Activated naive CD8-positive, alpha-beta T cell treated with anti-CD3 and anti-CD28 coated beads, Interleukin-2, amount 50 U/mL, for 24 hours (primary cell): ENCODE measurements around the gene ADAMTS8.
"Not testable (repeated sequence)": the region's sequence is repeated elsewhere in the genome, so short reads cannot be mapped to it uniquely, and the experiment has no call there.

Source experiments
- ATAC-seq: fragments of 150-1000 bp; cut with Tn5 transposase; one replicate; pipeline ENCODE4 v1.10.0; 2021
- DNase-seq: peaks from one replicate; pipeline ENCODE4 v3.0.0; 2021
- H3K27ac Mint-ChIP-seq: one replicate; pipeline ENCODE4 v1.8.0; 2021; ENCODE audit warnings: mild to moderate bottlenecking, mixed read lengths
- H3K27me3 Mint-ChIP-seq: one replicate; pipeline ENCODE4 v1.8.0; 2021; ENCODE audit warnings: mixed read lengths
- H3K36me3 Mint-ChIP-seq: one replicate; pipeline ENCODE4 v1.8.0; 2021; ENCODE audit warnings: low read depth, mixed read lengths
- H3K4me1 Mint-ChIP-seq: one replicate; pipeline ENCODE4 v1.8.0; 2021; ENCODE audit warnings: mixed read lengths
- H3K4me3 Mint-ChIP-seq: one replicate; pipeline ENCODE4 v1.8.0; 2021; ENCODE audit warnings: mild to moderate bottlenecking, moderate library complexity, mixed read lengths
- H3K9me3 Mint-ChIP-seq: one replicate; pipeline ENCODE4 v1.8.0; 2021; ENCODE audit warnings: mixed read lengths

Gene ADAMTS8

DNA sequence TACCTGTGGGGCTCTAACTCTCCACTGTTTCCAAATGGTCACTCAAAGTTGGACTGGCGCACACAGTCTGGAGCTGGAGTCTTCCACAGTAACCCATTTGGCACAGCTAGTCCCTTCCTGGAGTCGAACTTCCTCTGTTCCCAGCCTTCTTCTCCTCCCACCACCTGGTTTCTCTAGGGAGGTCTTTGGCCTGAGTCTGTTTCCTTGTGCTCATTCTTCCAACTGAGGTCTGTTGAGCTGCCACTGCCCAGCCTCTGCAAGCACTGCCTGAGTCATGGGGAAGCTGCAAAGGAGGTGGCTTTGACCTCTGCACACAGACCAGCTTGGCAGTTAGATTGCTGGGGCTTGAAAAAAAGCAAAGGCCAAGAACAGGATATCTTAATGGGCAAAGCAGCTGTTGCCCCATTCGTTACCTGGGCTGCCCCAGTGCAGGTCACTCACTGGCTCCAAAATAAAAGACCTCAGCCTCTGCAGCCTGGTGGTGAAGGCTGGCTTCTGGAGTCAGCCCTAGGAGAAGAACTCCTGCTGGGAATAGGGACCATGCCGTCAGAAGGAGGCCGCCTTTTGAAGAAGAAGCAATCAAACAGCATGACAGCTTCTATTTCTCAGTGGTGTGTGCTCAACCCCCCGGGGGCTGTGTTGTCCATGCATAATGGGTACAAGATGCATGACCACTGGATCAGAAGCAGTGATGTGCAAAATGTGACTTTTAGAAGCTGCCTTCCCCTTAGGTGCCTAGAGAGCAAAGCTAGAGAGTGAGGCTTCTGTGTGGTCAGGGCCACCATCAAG lies 23.0 kb upstream of the ADAMTS8 start:
- Mint-ChIP-seq H3K36me3 (no peaks in the 10 kb centered on the region), H3K4me1 (peaks cover 7% of the 10 kb centered on the region), H3K27ac (no peak overlapping the region), H3K4me3 (no peak overlapping the region), H3K27me3 (peaks cover 46% of the 10 kb centered on the region), H3K9me3 (no peaks in the 10 kb centered on the region)
- DNase-seq: no peak
- ATAC-seq: no peak

DNA sequence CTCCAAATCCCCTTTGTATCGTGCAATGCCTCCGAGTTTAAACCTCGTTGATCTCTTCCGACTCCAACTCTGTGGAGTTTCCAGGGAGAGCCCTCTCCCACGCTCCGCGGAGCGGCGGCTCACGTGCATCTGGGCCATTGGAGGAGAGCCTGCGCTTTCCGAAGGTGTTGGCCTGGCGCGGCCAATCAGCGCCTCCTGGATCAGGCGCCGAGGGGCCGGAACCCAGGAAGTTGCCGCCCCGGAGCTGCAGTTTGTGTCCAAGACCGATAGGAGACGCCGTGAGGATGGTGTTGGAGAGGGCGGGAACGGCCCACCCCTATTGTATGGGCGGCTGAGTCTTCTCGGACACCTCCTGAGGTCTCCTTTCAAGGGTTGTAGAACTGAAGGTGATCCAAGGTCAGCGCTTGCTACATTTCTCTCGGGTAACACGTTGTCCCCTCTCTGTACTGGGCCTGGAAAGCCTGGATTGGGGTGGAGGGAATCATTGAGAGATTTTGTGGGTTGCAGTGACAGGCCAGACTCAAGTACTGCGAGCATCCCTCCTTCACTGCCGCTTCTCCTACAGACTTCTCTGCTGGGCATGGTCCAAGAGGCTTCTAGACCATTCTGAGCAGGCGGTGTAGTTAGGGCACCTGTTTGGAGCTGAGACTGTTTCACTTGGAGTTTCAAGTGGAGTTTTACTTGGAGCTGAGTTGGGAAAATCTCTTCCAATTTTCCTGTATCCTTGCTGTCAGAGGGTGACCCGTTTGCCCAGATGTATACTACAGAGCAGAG lies 21.8 kb upstream of the ADAMTS8 start:
- ATAC-seq: no peak
- H3K4me3 Mint-ChIP-seq: no peak overlapping the region

DNA sequence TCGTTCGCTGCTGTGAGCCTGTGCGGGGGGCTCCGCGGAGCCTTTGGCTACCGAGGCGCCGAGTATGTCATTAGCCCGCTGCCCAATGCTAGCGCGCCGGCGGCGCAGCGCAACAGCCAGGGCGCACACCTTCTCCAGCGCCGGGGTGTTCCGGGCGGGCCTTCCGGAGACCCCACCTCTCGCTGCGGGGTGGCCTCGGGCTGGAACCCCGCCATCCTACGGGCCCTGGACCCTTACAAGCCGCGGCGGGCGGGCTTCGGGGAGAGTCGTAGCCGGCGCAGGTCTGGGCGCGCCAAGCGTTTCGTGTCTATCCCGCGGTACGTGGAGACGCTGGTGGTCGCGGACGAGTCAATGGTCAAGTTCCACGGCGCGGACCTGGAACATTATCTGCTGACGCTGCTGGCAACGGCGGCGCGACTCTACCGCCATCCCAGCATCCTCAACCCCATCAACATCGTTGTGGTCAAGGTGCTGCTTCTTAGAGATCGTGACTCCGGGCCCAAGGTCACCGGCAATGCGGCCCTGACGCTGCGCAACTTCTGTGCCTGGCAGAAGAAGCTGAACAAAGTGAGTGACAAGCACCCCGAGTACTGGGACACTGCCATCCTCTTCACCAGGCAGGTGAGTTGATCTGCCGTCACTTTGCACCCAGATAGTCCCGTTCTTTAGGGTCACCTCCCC lies 21.0 kb upstream of the ADAMTS8 start:
- Mint-ChIP-seq H3K4me3 (peak overlapping the region; percentile 11), H3K27ac (no peak overlapping the region), H3K4me1 (peaks cover 7% of the 10 kb centered on the region), H3K9me3 (no peaks in the 10 kb centered on the region), H3K27me3 (peaks cover 44% of the 10 kb centered on the region), H3K36me3 (no peaks in the 10 kb centered on the region)
- ATAC-seq: no peak
- no peak for DNase-seq

More for the DNA sequence above, 21.8 kb upstream of the ADAMTS8 start:
- Mint-ChIP-seq H3K4me1 (peaks cover 7% of the 10 kb centered on the region), H3K27me3 (peaks cover 49% of the 10 kb centered on the region), H3K36me3 (no peaks in the 10 kb centered on the region), H3K27ac (no peak overlapping the region), H3K9me3 (no peaks in the 10 kb centered on the region)
- no peak for DNase-seq

DNA sequence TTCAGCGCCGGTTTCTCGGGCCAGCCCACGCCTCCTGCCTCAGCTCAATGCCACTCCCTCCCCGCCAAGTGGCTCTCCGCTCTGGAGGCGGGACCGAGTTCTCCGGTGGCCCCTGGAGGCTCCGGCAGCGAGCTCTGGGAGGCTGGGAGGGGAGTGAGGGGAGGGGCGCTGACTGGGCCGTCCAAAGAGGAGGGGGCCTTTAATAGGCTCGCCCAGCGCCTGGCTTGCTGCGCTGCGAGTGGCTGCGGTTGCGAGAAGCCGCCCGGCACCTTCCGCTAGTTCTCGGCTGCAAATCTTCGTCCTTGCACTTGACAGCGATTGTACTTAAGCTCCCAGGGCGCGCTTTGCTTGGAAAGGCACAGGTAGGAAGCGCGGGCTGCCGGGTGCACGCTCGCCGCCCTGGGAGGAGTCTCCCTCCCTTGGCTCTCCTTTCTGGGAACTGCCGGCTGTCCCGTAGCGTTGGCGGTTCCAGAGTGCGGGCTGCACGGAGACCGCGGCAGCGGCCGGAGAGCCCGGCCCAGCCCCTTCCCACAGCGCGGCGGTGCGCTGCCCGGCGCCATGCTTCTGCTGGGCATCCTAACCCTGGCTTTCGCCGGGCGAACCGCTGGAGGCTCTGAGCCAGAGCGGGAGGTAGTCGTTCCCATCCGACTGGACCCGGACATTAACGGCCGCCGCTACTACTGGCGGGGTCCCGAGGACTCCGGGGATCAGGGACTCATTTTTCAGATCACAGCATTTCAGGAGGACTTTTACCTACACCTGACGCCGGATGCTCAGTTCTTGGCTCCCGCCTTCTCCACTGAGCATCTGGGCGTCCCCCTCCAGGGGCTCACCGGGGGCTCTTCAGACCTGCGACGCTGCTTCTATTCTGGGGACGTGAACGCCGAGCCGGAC lies 20.3 kb upstream of the ADAMTS8 start, which contains the start of gene ADAMTS15:
Gene ADAMTS15 (plus strand): TSS at position 230 of the 894 bp plus-strand sequence. CDS start 329 bp downstream, at position 559.
- peaks cover 41% of the 10 kb centered on the region for H3K27me3 Mint-ChIP-seq
- peaks cover 7% of the 10 kb centered on the region for H3K4me1 Mint-ChIP-seq
- no peak within 1 kb of the TSS for H3K27ac Mint-ChIP-seq
- DNase-seq: peak; percentile 42
- peak; percentile 70 for ATAC-seq
- no peaks in the 10 kb centered on the region for H3K9me3 Mint-ChIP-seq
- H3K36me3 Mint-ChIP-seq: no peaks in the 10 kb centered on the region
- peak within 1 kb of the TSS; percentile 49 for H3K4me3 Mint-ChIP-seq

DNA sequence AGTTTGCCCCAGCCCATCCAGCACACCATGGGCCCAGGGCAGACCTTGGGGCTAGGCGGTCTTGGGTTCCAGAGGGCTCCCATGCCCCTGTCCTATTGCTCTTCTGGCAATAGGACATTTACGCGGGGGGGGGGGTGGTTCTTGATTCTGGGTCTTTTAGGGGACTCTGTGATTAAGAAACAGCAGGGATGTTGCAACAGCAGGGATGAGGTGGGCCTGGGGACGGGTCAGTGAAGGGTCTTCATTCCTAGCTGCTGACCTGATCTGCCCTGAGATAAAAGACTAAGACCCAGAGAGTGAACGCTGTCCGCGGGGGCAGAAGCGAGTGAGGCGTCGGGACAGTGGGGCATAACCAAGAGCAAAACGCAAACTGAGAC lies 19.6 kb upstream of the ADAMTS8 start:
- Mint-ChIP-seq H3K4me3 (peak overlapping the region; percentile 49), H3K27ac (no peak overlapping the region), H3K27me3 (peaks cover 41% of the 10 kb centered on the region)

DNA sequence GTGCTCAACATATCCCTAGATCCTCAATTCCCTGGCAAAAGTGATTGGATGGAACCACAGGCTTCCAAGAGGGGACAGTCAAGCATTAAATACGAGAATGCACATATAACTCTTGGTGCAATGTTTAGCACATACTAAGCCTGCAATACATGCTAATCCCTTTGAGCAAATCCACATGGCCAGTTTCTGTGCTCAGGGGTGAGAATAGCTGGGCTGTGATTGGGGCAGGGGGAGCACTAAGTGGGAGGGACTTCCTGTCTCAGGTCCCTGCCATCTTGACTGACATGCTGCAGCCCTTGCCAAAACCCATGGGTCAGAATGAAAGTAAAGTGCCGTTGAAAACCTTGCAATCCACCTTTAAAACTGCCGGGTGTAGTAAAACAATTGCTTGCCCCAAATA lies 17.4 kb upstream of the ADAMTS8 start:
- H3K4me1 Mint-ChIP-seq: peaks cover 7% of the 10 kb centered on the region
- no peak for ATAC-seq
- H3K27me3 Mint-ChIP-seq: peaks cover 31% of the 10 kb centered on the region
- H3K9me3 Mint-ChIP-seq: no peaks in the 10 kb centered on the region
- H3K36me3 Mint-ChIP-seq: no peaks in the 10 kb centered on the region
- no peak for DNase-seq
- H3K4me3 Mint-ChIP-seq: no peak overlapping the region
- no peak overlapping the region for H3K27ac Mint-ChIP-seq

More for the DNA sequence above, 19.6 kb upstream of the ADAMTS8 start:
- no peak for ATAC-seq
- no peaks in the 10 kb centered on the region for H3K9me3 Mint-ChIP-seq
- H3K36me3 Mint-ChIP-seq: no peaks in the 10 kb centered on the region
- H3K4me1 Mint-ChIP-seq: peaks cover 7% of the 10 kb centered on the region
- no peak for DNase-seq

DNA sequence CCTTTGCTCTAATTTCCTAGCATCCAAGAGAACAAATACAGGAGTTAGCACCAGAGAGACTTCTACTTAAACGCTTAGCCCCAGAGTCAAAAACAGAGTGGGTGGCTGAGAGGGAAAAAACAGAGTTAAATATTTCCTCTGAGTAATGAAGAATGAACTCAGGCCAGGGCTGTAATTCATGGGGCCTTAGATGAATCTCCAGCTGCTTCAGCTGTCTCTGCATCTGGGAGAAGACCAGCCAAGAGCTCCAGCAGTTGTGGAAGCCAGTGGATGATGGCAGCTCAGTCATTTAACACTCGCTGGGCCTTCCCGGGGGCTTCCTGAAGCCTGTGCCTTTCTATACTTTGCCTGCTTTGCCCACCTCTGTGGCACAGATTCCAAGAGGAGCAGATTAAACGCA lies 14.3 kb upstream of the ADAMTS8 start:
- no peaks in the 10 kb centered on the region for H3K36me3 Mint-ChIP-seq
- peaks cover 9% of the 10 kb centered on the region for H3K4me1 Mint-ChIP-seq
- no peak overlapping the region for H3K27ac Mint-ChIP-seq
- ATAC-seq: no peak
- peaks cover 14% of the 10 kb centered on the region for H3K27me3 Mint-ChIP-seq
- no peak overlapping the region for H3K4me3 Mint-ChIP-seq
- no peak for DNase-seq
- H3K9me3 Mint-ChIP-seq: no peaks in the 10 kb centered on the region

DNA sequence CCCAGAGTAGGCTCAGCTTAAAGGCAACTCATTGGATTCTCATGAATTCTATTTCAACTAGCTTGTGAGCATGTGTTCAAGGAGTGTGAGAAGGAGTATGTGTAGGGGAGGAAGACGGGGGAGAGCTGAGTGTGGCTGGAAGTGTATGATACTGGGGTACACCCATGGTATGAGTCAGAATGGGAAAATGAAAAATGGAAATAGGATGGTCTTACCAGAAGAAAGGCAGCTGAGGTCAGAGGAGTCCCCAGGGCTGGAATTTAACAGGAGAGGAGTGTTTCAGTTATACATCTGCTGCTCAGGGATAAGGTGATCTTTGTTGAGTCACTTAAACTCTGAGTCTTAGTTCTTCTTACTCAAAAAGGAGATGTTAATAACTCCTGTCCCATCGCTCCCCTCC lies 13.3 kb upstream of the ADAMTS8 start:
- ATAC-seq (no peak), DNase-seq (no peak)
- Mint-ChIP-seq H3K9me3 (no peaks in the 10 kb centered on the region), H3K4me1 (peaks cover 9% of the 10 kb centered on the region), H3K36me3 (no peaks in the 10 kb centered on the region), H3K4me3 (no peak overlapping the region), H3K27me3 (peaks cover 10% of the 10 kb centered on the region), H3K27ac (no peak overlapping the region)

DNA sequence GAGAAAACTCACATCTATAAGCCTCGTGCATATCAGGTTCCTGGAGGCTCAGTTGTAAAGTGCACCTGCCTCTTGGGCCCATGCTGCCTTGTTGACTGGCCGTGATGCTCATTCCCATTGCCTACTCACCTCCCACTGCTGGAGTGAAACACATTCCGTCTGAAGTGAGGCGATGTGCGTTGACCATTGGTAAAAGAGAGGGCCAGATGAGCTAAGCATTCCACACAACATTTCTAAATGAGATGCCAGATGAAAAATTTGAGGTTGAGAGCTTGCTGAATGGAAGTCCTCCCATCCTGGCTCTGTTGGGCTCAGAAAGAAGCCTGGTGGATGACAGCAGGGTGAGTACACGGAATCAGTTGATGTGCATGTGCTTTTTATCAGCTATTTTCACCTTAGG lies 11.5 kb upstream of the ADAMTS8 start:
- no peak overlapping the region for H3K27ac Mint-ChIP-seq
- no peak overlapping the region for H3K4me3 Mint-ChIP-seq
- H3K36me3 Mint-ChIP-seq: no peaks in the 10 kb centered on the region
- ATAC-seq: no peak
- DNase-seq: no peak
- peaks cover 9% of the 10 kb centered on the region for H3K4me1 Mint-ChIP-seq
- H3K27me3 Mint-ChIP-seq: peaks cover 6% of the 10 kb centered on the region
- no peaks in the 10 kb centered on the region for H3K9me3 Mint-ChIP-seq

DNA sequence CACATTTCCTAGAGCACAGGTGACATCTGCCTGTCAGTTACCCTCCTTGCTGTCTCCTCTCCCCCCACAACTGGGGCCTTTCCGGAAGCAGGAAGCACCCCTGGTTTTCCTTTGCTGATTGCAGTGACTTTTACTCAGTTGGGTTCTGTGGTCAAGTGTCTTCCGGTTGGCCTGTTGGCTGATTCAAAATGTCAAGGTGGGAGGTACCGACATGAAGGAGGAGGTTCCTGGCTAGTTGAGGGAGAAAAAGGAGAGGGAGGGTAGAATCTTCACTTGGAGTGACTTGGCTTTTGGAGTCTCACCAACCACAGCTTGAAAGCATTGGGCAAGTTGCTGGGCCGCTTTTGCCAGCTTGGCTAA lies 10.7 kb upstream of the ADAMTS8 start:
- Mint-ChIP-seq H3K4me1 (peaks cover 9% of the 10 kb centered on the region), H3K9me3 (no peaks in the 10 kb centered on the region), H3K4me3 (no peak overlapping the region), H3K27ac (peak overlapping the region; percentile 14), H3K27me3 (peaks cover 6% of the 10 kb centered on the region), H3K36me3 (no peaks in the 10 kb centered on the region)
- peak; percentile 35 for DNase-seq
- ATAC-seq: peak; percentile 52

DNA sequence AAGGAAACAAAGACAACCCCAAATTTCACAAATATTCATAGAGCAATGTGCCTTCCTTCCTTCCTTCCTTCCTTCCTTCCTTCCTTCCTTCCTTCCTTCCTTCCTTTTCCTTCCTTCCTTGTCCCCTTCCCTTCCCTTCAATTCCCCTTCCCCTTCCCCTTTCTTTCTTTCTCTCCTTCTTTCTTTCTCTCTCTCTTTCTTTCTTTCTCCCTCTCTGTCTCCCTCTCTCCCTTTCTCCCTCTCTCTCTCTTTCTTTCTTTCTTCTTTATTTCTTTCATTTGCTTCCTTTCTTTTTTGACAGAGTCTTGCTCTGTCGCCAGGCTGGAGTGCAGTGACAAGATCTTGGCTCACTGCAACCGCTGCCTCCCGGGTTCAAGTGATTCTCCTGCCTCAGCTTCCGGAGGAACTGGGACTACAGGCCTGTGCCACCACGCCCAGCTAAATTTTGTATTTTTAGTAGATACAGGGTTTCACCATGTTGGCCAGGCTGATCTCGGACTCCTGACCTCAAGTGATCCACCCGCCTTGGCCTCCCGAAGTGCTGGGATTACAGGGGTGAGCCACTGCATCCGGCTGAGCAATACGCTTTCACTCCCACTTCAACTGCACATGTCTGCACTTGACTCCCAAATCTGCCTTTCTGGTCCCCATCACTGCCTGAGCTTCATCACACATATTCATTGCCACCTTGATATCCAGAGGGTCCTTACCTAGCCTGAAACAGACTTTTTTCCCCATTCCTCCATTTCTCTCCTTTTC lies 10.2 kb upstream of the ADAMTS8 start:
- not testable (repeated sequence) for DNase-seq, H3K9me3 Mint-ChIP-seq, H3K4me3 Mint-ChIP-seq, H3K36me3 Mint-ChIP-seq, H3K27me3 Mint-ChIP-seq, H3K4me1 Mint-ChIP-seq, ATAC-seq
- H3K27ac Mint-ChIP-seq: peak overlapping the region; percentile 14

DNA sequence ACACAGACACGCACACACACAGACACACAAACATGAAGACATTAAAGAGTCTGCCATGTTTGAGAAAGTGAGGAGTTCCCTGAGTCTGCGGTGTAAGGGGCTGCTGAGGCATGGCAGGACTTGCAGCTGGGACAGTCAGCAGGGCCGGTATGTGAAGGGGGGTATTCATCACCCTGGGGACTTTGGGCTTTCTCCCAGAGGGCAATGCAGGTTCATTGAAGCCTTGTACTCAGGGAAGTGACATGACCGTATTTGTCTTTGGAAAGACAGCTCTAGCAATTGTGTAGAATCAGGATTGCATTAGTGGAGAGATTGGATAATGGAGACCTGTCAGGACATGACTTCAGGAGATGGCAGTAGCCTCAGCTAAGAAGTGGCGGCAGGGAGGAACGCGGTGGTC lies 9.4 kb upstream of the ADAMTS8 start:
- no peak overlapping the region for H3K27ac Mint-ChIP-seq
- no peak overlapping the region for H3K4me3 Mint-ChIP-seq
- no peaks in the 10 kb centered on the region for H3K9me3 Mint-ChIP-seq
- H3K27me3 Mint-ChIP-seq: peaks cover 6% of the 10 kb centered on the region
- no peak for ATAC-seq
- peaks cover 9% of the 10 kb centered on the region for H3K4me1 Mint-ChIP-seq
- DNase-seq: no peak
- H3K36me3 Mint-ChIP-seq: no peaks in the 10 kb centered on the region

DNA sequence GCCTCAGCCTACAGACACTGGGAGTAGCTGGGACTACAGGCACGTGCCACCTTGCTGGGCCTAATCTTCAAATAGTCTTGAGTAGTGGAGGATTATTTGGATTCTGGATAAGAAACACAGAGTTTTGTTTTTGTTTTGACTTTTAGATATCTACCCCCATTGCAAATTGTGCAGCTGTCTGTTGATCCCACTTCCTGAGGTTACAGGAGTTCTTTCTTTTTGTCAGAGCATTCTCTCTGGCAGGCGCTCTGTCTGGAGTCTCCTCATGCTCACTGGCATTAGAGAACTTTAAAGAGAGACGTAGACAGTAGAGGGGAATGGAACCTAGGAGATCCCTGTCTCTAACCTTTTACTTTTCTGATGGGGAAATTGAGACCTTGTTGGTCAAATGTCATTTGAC lies 7.8 kb upstream of the ADAMTS8 start:
- Mint-ChIP-seq H3K9me3 (no peaks in the 10 kb centered on the region), H3K4me1 (peaks cover 9% of the 10 kb centered on the region), H3K4me3 (no peak overlapping the region), H3K36me3 (no peaks in the 10 kb centered on the region), H3K27me3 (peaks cover 9% of the 10 kb centered on the region), H3K27ac (no peak overlapping the region)
- ATAC-seq: no peak
- no peak for DNase-seq
